H1 (cell line): ENCODE measurements around the gene RNFT2. TPM values are rescaled to one million over a fixed set of nuclear protein-coding genes. Genes with fewer than 3 reads are reported as not detected.

Experiments used
- ASH2L ChIP-seq: fragments of 200-600, 300-600 bp; sonication (generic); IDR thresholded peaks from one replicate; pipeline ENCODE4 v1.7.1; 2017; ENCODE audit warnings: low read length
- CHD7 ChIP-seq: fragments of 300-600 bp; sonication (generic); IDR thresholded peaks from 2 replicates; pipeline ENCODE4 v1.7.1; 2012; ENCODE audit warnings: low read length, moderate library complexity, mild to moderate bottlenecking, inconsistent platforms; ENCODE audit not compliant: insufficient replicate concordance
- CREB1 ChIP-seq: IDR thresholded peaks from 2 replicates; pipeline ENCODE4 v1.6.1; 2012; ENCODE audit warnings: inconsistent platforms
- EZH2 ChIP-seq: fragments of 200-600 bp; sonication (generic); IDR thresholded peaks from 2 replicates; pipeline ENCODE4 v1.7.1; 2012; ENCODE audit warnings: low read depth, mild to moderate bottlenecking, moderate library complexity, low read length, inconsistent platforms; ENCODE audit not compliant: severe bottlenecking
- KDM4A ChIP-seq: IDR thresholded peaks from one replicate; pipeline ENCODE4 v1.7.1; 2012; ENCODE audit warnings: low read depth, mild to moderate bottlenecking, moderate library complexity, low read length, inconsistent platforms; ENCODE audit not compliant: severe bottlenecking
- YY1 ChIP-seq: IDR thresholded peaks from 2 replicates; pipeline ENCODE4 v1.6.1; 2011; ENCODE audit warnings: low read depth, mild to moderate bottlenecking, low read length
- polyA plus RNA-seq, 7 experiments: library from polyadenylated mRNA; depleted of rRNA in 3 of 7; stranded (reverse) in 5 of 7; unstranded in 2 of 7; fragments of >200 nt in 5 of 7; fragments of 200-250 nt in 2 of 7; gene quantifications; 1 replicate in 5 of 7; 2 replicates in 1 of 7; 4 replicates in 1 of 7; pipeline versions ENCODE4 v1.2.1 to v1.2.3, GENCODE V29; 2011 to 2013; ENCODE audit warnings: missing spikeins in 2 of 7, mixed read lengths in 2 of 7
- total RNA-seq: library from RNA; stranded (reverse); fragmentation: NEBNext Ultra II Directional; extraction: Animal tissue kit (Norgen Biotek cat#: 25700); gene quantifications from 2 replicates; pipeline ENCODE4 v1.2.1, GENCODE V29; 2021
- TF ChIP-seq, protein P1 (sequence below): IDR thresholded peaks from 2 replicates; pipeline ENCODE4 v1.6.1; 2012; ENCODE audit warnings: inconsistent platforms
- TF ChIP-seq, protein P2 (sequence below): IDR thresholded peaks from 2 replicates; pipeline ENCODE4 v1.6.1; 2011; ENCODE audit warnings: low read length, improper control_type of control experiment

The RNFT2 gene
- total and polyA plus RNA-seq, 2 of the 8 experiments (the other 6 are each of a cell fraction or from before 2014, with no cell fraction given): 14.2 to 33.1 TPM

- TF ChIP-seq CHD7 (no peak), KDM4A (no peak), EZH2 (no peak), YY1 (no peak), ASH2L (no peak), CREB1 (no peak)
- TF ChIP-seq, protein P1, sequence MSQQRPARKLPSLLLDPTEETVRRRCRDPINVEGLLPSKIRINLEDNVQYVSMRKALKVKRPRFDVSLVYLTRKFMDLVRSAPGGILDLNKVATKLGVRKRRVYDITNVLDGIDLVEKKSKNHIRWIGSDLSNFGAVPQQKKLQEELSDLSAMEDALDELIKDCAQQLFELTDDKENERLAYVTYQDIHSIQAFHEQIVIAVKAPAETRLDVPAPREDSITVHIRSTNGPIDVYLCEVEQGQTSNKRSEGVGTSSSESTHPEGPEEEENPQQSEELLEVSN: no peak
- TF ChIP-seq, protein P2, sequence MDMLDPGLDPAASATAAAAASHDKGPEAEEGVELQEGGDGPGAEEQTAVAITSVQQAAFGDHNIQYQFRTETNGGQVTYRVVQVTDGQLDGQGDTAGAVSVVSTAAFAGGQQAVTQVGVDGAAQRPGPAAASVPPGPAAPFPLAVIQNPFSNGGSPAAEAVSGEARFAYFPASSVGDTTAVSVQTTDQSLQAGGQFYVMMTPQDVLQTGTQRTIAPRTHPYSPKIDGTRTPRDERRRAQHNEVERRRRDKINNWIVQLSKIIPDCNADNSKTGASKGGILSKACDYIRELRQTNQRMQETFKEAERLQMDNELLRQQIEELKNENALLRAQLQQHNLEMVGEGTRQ: no peak
- TF ChIP-seq, all 59 proteins: peak for 0
These were observed 115.4 kb downstream of the RNFT2 start (continued) for GRCh38 chr12:116853507-116853906.
